Measurements from ENCODE around the gene DENND1A. TPM values are rescaled to one million over a fixed set of nuclear protein-coding genes. Genes with fewer than 3 reads are reported as not detected.

Gene DENND1A
- total RNA-seq, 1 experiment from 2014 or later: 42.5 TPM

- CTCF ChIA-PET: no interaction called here
- no peaks in the 10 kb centered on the region for H3K9me3 Mint-ChIP-seq (ENCODE audit: unreplicated experiment)
- H3K27ac Mint-ChIP-seq (ENCODE audit: low read depth, unreplicated experiment): no peak overlapping the region
- intact Hi-C loops (cut with micrococcal nuclease): no loop called here
- no peak for TF ChIP-seq CTCF (IDR thresholded peaks at IDR 0.05; ENCODE audit: unreplicated experiment)
- POLR2A ChIA-PET: interaction anchor here (0.5 kb wide), 1 partner anchor 1375 kb away, joined by 5 read pairs; no protein-coding TSS in a partner anchor
- no peaks in the 10 kb centered on the region for H3K4me1 Mint-ChIP-seq (ENCODE audit: insufficient read depth, unreplicated experiment)
- no peak for DNase-seq (ENCODE audit: unreplicated experiment)
- no peaks in the 10 kb centered on the region for H3K27me3 Mint-ChIP-seq (ENCODE audit: insufficient read depth, unreplicated experiment)
- no peak overlapping the region for H3K4me3 Mint-ChIP-seq (ENCODE audit: unreplicated experiment)
- H3K36me3 Mint-ChIP-seq (ENCODE audit: insufficient read depth, unreplicated experiment): peaks cover 24% of the 10 kb centered on the region
- no TSS peak for BruUV-seq (replicated peaks)
These were observed 476.8 kb downstream of the DENND1A start for GRCh38 chr9:123453076-123453667.

GRCh38 chr9:123450996-123451395, 478.9 kb downstream of the DENND1A start:
- H3K4me1 Mint-ChIP-seq (ENCODE audit: insufficient read depth, unreplicated experiment): no peaks in the 10 kb centered on the region
- TF ChIP-seq CTCF (IDR thresholded peaks at IDR 0.05; ENCODE audit: unreplicated experiment): no peak
- H3K4me3 Mint-ChIP-seq (ENCODE audit: unreplicated experiment): no peak overlapping the region
- intact Hi-C loops (cut with micrococcal nuclease): no loop called here
- H3K27ac Mint-ChIP-seq (ENCODE audit: low read depth, unreplicated experiment): no peak overlapping the region
- ChIA-PET CTCF (interaction anchor here (0.5 kb wide), 1 partner anchor 48 kb away, joined by 3 read pairs; no protein-coding TSS in a partner anchor), POLR2A (no interaction called here)
- DNase-seq (ENCODE audit: unreplicated experiment): no peak
- H3K9me3 Mint-ChIP-seq (ENCODE audit: unreplicated experiment): no peaks in the 10 kb centered on the region
- peaks cover 19% of the 10 kb centered on the region for H3K36me3 Mint-ChIP-seq (ENCODE audit: insufficient read depth, unreplicated experiment)
- H3K27me3 Mint-ChIP-seq (ENCODE audit: insufficient read depth, unreplicated experiment): no peaks in the 10 kb centered on the region
- BruUV-seq (replicated peaks): no TSS peak

- ChIA-PET CTCF (no interaction called here), POLR2A (no interaction called here)
- H3K27me3 Mint-ChIP-seq (ENCODE audit: insufficient read depth, unreplicated experiment): no peaks in the 10 kb centered on the region
- H3K27ac Mint-ChIP-seq (ENCODE audit: low read depth, unreplicated experiment): no peak overlapping the region
- BruUV-seq (replicated peaks): no TSS peak
- intact Hi-C loops (cut with micrococcal nuclease): no loop called here
- H3K9me3 Mint-ChIP-seq (ENCODE audit: unreplicated experiment): no peaks in the 10 kb centered on the region
- H3K4me1 Mint-ChIP-seq (ENCODE audit: insufficient read depth, unreplicated experiment): no peaks in the 10 kb centered on the region
- no peak overlapping the region for H3K4me3 Mint-ChIP-seq (ENCODE audit: unreplicated experiment)
- no peak for DNase-seq (ENCODE audit: unreplicated experiment)
- TF ChIP-seq CTCF (IDR thresholded peaks at IDR 0.05; ENCODE audit: unreplicated experiment): no peak
- H3K36me3 Mint-ChIP-seq (ENCODE audit: insufficient read depth, unreplicated experiment): peaks cover 14% of the 10 kb centered on the region
These were observed 479.7 kb downstream of the DENND1A start for GRCh38 chr9:123450098-123450770.

- CTCF ChIA-PET: interaction anchor here (0.8 to 1.1 kb wide), 2 partner anchors 13 to 345 kb away, joined by 3 read pairs; no protein-coding TSS in a partner anchor
- DNase-seq (ENCODE audit: unreplicated experiment): no peak
- Mint-ChIP-seq H3K4me3 (ENCODE audit: unreplicated experiment) (no peak overlapping the region), H3K9me3 (ENCODE audit: unreplicated experiment) (no peaks in the 10 kb centered on the region), H3K4me1 (ENCODE audit: insufficient read depth, unreplicated experiment) (no peaks in the 10 kb centered on the region), H3K36me3 (ENCODE audit: insufficient read depth, unreplicated experiment) (peaks cover 14% of the 10 kb centered on the region), H3K27ac (ENCODE audit: low read depth, unreplicated experiment) (no peak overlapping the region), H3K27me3 (ENCODE audit: insufficient read depth, unreplicated experiment) (no peaks in the 10 kb centered on the region)
- BruUV-seq (replicated peaks): no TSS peak
- intact Hi-C loops (cut with micrococcal nuclease): no loop called here
- no peak for TF ChIP-seq CTCF (IDR thresholded peaks at IDR 0.05; ENCODE audit: unreplicated experiment)
- POLR2A ChIA-PET: interaction anchor here (0.6 to 1.1 kb wide), 2 partner anchors 9 to 395 kb away, joined by 3 to 4 read pairs; no protein-coding TSS in a partner anchor
These were observed 481.8 kb downstream of the DENND1A start for GRCh38 chr9:123447934-123448646.
